ENCODE measurements around the gene ZNF140.

ZNF140 gene

DNA sequence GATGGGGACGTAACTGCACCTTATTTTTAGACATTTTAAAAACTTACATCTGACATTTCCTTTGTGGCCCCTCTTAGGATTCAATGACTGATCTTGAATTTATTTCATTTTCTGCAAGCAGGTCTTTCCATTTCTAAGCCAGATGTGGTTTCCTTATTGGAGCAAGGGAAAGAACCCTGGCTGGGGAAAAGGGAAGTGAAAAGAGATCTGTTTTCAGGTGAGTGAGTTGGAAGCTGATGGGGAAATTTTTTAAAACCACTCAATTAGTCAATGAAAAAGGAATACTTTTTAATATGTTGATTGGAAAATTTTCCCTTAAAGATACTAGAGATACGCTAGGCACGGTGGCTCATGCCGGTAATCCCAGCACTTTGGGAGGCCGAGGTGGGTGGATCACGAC is 2.6 kb downstream of the ZNF140 start:
- no peak for DNase-seq
- Histone ChIP-seq H3K27me3 (no peaks in the 10 kb centered on the region), H3K4me3 (ENCODE audit: low read depth, low read length) (no peak overlapping the region), H3K4me1 (no peaks in the 10 kb centered on the region), H3K9me3 (peaks cover 5% of the 10 kb centered on the region), H3K36me3 (peaks cover 41% of the 10 kb centered on the region)
- TF ChIP-seq, protein P1, sequence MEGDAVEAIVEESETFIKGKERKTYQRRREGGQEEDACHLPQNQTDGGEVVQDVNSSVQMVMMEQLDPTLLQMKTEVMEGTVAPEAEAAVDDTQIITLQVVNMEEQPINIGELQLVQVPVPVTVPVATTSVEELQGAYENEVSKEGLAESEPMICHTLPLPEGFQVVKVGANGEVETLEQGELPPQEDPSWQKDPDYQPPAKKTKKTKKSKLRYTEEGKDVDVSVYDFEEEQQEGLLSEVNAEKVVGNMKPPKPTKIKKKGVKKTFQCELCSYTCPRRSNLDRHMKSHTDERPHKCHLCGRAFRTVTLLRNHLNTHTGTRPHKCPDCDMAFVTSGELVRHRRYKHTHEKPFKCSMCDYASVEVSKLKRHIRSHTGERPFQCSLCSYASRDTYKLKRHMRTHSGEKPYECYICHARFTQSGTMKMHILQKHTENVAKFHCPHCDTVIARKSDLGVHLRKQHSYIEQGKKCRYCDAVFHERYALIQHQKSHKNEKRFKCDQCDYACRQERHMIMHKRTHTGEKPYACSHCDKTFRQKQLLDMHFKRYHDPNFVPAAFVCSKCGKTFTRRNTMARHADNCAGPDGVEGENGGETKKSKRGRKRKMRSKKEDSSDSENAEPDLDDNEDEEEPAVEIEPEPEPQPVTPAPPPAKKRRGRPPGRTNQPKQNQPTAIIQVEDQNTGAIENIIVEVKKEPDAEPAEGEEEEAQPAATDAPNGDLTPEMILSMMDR (IDR thresholded peaks at IDR 0.05; ENCODE audit: low read depth, low read length), result no peak

DNA sequence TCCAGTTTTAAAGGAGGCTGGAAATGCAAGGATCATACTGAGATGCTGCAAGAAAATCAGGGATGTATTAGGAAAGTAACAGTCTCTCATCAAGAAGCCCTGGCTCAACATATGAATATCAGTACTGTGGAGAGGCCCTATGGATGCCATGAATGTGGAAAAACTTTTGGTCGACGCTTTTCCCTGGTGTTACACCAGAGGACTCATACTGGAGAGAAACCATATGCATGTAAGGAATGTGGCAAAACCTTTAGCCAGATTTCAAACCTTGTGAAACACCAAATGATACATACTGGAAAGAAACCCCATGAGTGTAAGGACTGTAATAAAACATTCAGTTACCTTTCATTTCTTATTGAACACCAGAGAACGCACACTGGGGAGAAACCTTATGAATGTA is 24.9 kb downstream of the ZNF140 start:
- DNase-seq, result no peak
- H3K4me1 ChIP-seq, result no peaks in the 10 kb centered on the region
- peaks cover 30% of the 10 kb centered on the region for H3K36me3 ChIP-seq
- no peak overlapping the region for H3K4me3 ChIP-seq (ENCODE audit: low read depth, low read length)
- TF ChIP-seq, protein P1 (IDR thresholded peaks at IDR 0.05; ENCODE audit: low read depth, low read length), result no peak
- peaks cover 25% of the 10 kb centered on the region for H3K9me3 ChIP-seq
- no peaks in the 10 kb centered on the region for H3K27me3 ChIP-seq

DNA sequence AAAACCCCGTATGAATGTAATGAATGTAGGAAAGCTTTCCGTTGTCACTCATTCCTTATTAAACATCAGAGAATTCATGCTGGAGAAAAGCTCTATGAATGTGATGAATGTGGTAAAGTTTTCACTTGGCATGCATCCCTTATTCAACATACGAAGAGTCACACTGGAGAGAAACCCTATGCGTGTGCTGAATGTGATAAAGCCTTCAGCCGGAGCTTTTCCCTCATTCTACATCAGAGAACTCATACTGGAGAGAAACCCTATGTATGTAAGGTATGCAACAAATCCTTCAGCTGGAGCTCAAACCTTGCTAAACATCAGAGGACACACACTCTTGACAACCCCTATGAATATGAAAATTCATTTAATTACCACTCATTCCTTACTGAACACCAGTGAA is 25.5 kb downstream of the ZNF140 start:
- DNase-seq, result no peak
- Histone ChIP-seq H3K4me1 (no peaks in the 10 kb centered on the region), H3K27me3 (no peaks in the 10 kb centered on the region), H3K9me3 (peaks cover 24% of the 10 kb centered on the region), H3K36me3 (peaks cover 29% of the 10 kb centered on the region), H3K4me3 (ENCODE audit: low read depth, low read length) (no peak overlapping the region)
- TF ChIP-seq, protein P1 (IDR thresholded peaks at IDR 0.05; ENCODE audit: low read depth, low read length), result no peak

DNA sequence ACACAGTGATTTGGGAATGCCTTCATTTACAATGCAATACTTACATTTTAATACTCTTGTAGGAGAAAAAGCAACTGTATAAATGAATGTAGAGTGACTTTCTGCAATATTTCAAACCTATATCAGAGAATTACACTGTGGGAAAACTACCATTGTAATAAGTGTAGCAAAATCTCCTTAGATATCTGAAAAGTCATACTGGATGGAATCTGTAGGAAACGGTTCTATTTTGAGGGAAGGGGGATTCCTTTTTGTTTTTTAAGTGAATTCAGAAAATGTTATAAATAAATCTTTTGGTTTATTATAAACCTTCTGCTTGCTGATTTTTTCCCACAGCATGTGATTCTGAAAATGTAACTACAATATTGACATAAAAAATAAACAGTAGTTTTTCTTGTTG is 26.4 kb downstream of the ZNF140 start:
- TF ChIP-seq, protein P1 (IDR thresholded peaks at IDR 0.05; ENCODE audit: low read depth, low read length), result no peak
- no peak for DNase-seq
- peaks cover 27% of the 10 kb centered on the region for H3K36me3 ChIP-seq
- peaks cover 24% of the 10 kb centered on the region for H3K9me3 ChIP-seq
- H3K27me3 ChIP-seq, result no peaks in the 10 kb centered on the region
- no peak overlapping the region for H3K4me3 ChIP-seq (ENCODE audit: low read depth, low read length)
- no peaks in the 10 kb centered on the region for H3K4me1 ChIP-seq

DNA sequence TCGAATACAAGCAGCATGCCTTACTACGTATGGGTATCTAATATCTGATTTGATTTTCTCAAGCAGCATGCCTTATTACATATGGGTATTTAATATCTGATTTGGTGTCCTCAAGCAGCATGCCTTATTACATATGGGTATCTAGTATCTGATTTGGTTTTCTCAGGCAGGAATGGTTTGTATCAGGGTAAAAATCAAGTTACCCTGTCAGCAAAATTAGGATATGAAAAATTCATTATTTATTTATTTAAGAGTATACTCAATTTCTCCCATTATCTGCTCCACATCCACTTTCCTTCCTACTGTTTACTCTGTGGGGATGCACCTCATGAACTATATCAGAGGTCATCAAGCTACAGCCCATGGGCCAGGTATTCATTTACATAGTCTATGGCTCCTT is 27.4 kb downstream of the ZNF140 start:
- Histone ChIP-seq H3K4me3 (ENCODE audit: low read depth, low read length) (no peak overlapping the region), H3K4me1 (no peaks in the 10 kb centered on the region), H3K36me3 (peaks cover 26% of the 10 kb centered on the region), H3K27me3 (no peaks in the 10 kb centered on the region), H3K9me3 (peaks cover 24% of the 10 kb centered on the region)
- no peak for DNase-seq
- TF ChIP-seq, protein P1 (IDR thresholded peaks at IDR 0.05; ENCODE audit: low read depth, low read length), result no peak

DNA sequence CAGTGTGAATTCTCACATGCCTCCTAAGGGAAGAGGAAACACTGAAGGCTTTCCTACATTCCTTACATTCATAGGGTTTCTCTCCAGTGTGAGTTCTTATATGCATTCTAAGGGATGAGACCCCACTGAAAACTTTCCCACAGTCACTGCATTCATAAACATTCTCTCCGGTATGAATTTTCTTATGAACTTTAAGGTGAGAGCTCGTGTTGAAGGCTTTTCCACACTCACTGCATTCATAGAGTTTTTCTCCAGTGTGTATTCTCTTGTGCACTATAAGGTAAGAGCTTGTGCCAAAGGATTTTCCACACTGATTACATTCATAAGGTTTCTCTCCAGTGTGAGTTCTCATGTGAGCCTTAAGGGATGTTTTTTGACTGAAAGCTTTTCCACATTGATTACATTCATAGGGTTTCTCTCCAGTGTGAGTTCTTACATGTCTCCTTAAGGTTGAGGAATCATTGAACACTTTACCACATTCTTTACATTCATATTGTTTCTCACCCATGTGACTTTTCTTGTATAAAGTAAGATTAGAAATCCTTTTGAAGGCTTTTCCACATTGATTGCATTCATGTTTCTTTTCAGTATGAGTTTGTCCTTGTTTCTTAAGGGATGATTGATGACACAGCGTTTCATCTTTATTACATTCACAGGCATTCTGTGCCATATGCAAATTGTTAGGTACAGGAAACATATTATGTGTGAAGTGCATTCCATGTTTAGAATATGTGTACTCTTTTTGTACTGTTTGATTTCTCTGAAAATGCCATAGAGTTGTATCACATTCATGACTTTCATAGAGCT is 39.9 kb downstream of the ZNF140 start:
- H3K36me3 ChIP-seq, result peaks cover 40% of the 10 kb centered on the region

More for the DNA sequence above, 39.9 kb downstream of the ZNF140 start:
- H3K4me1 ChIP-seq, result no peaks in the 10 kb centered on the region
- H3K9me3 ChIP-seq, result peaks cover 25% of the 10 kb centered on the region
- H3K4me3 ChIP-seq (ENCODE audit: low read depth, low read length), result no peak overlapping the region
- DNase-seq, result no peak
- H3K27me3 ChIP-seq, result no peaks in the 10 kb centered on the region
- TF ChIP-seq, protein P1 (IDR thresholded peaks at IDR 0.05; ENCODE audit: low read depth, low read length), result no peak
